Bronchus fibroblast of lung (primary cell): Measurements from ENCODE around the gene PATE3. TPM values are rescaled to one million over a fixed set of nuclear protein-coding genes. Genes with fewer than 3 reads are reported as not detected.

Experiments used
- total RNA-seq: library from RNA; depleted of rRNA; stranded (reverse); fragments of >200 nt; gene quantifications from 2 replicates; pipeline ENCODE4 v1.2.3, GENCODE V29; 2015

PATE3 gene
- total RNA-seq: not detected in 2 replicates

GRCh38 chr11:125787827-125788226 is at the start of gene PATE3:
Gene PATE3 (plus strand): TSS chr11:125788127. CDS start chr11:125788152, 25 bp downstream.

GRCh38 chr11:125745979-125746378 is 41.9 kb upstream of the PATE3 start, which contains the start of gene PATE1:
Gene PATE1 (plus strand): TSS chr11:125746279. CDS start chr11:125746305, 26 bp downstream.

GRCh38 chr11:125778728-125779127 is 9.2 kb upstream of the PATE3 start, which contains the start of gene PATE2:
Gene PATE2 (minus strand): TSS chr11:125778828. CDS start chr11:125778773, 55 bp downstream.

GRCh38 chr11:125833016-125833415 is 45.1 kb downstream of the PATE3 start, which contains the start of gene PATE4:
Gene PATE4 (plus strand): TSS chr11:125833316. CDS start chr11:125833360, 44 bp downstream.

Other genes starting within 250 kb of the PATE3 start
- 114 and 133 TPM in 2 replicates for gene EI24, start 218.7 kb upstream of the PATE3 start, total RNA-seq
- 147 and 155 TPM in 2 replicates for gene STT3A, start 195.3 kb upstream of the PATE3 start, total RNA-seq
- 29.0 and 34.5 TPM in 2 replicates for gene CHEK1, start 163.0 kb upstream of the PATE3 start, total RNA-seq
- not detected in 2 replicates for gene ACRV1, start 107.3 kb upstream of the PATE3 start, total RNA-seq
- not detected in 2 replicates for gene PATE1, start 41.8 kb upstream of the PATE3 start, total RNA-seq
- gene PATE2, start 9.3 kb upstream of the PATE3 start, total RNA-seq: not detected in 2 replicates
- not detected in 2 replicates for gene PATE4, start 45.2 kb downstream of the PATE3 start, total RNA-seq
- gene HYLS1, start 99.5 kb downstream of the PATE3 start, total RNA-seq: 10.9 and 12.6 TPM in 2 replicates
- gene PUS3, start 115.1 kb downstream of the PATE3 start, total RNA-seq: 6.8 and 11.6 TPM in 2 replicates
- 0.15 TPM in 1 of 2 replicates, not detected in the other for gene DDX25, start 116.4 kb downstream of the PATE3 start, total RNA-seq
- gene VSIG10L2, start 157.9 kb downstream of the PATE3 start, total RNA-seq: not detected in 2 replicates